ENCODE data around the gene SLC7A5. TPM values are rescaled to one million over a fixed set of nuclear protein-coding genes. Genes with fewer than 3 reads are reported as not detected.

SLC7A5 gene
- total RNA-seq, 2 experiments from 2014 or later: 140 to 283 TPM

- peak overlapping the region; percentile 97 for H3K27ac ChIP-seq (ENCODE audit: low read depth, low read length, poor library complexity, severe bottlenecking)
- no peaks in the 10 kb centered on the region for H4K20me1 ChIP-seq (ENCODE audit: insufficient read depth, low read length)
- H3K9me2 ChIP-seq (ENCODE audit: insufficient read depth, low read length): no peaks in the 10 kb centered on the region
- no peaks in the 10 kb centered on the region for H3K9me3 ChIP-seq (ENCODE audit: low read length)
- no peak overlapping the region; the same call in 1 of the 2 replicates for H2AFZ ChIP-seq (ENCODE audit: low read length)
- intact Hi-C loops (cut with micrococcal nuclease; ENCODE audit: unreplicated experiment): loop anchor here (1.0 kb wide), 1 partner anchor 107 kb away; no protein-coding TSS in a partner anchor
- H3K4me1 ChIP-seq (ENCODE audit: insufficient read depth, low read length, poor library complexity, severe bottlenecking): peaks cover 84% of the 10 kb centered on the region
- peak overlapping the region; percentile 69 for H3K4me2 ChIP-seq (ENCODE audit: low read length)
- peak; percentile 84 for DNase-seq (ENCODE audit: low spot score)
- BruUV-seq (replicated peaks): TSS peak; percentile 81
- ChIA-PET CTCF (ENCODE audit: unreplicated experiment) (interaction anchor here (1.7 kb wide), 1 partner anchor 30 kb away, joined by 5 read pairs; no protein-coding TSS in a partner anchor), POLR2A (interaction anchor here (1.3 to 10.1 kb wide), 4 partner anchors 19 to 41 kb away, joined by 4 to 128 read pairs (median 8); no protein-coding TSS in a partner anchor)
- peak overlapping the region; percentile 51 for H3K4me3 ChIP-seq (ENCODE audit: low read depth, low read length, poor library complexity, severe bottlenecking)
- no peaks in the 10 kb centered on the region for H3K36me3 ChIP-seq (ENCODE audit: insufficient read depth, low read length)
- TF ChIP-seq CTCF (conservative IDR thresholded peaks at IDR 0.05; ENCODE audit: low read length): no peak
- TF ChIP-seq EZH2phosphoT487 (IDR thresholded peaks at IDR 0.05; ENCODE audit: borderline replicate concordance, low read depth, low read length): no peak
- no peaks in the 10 kb centered on the region; the same call in 1 of the 2 replicates for H3K79me2 ChIP-seq (ENCODE audit: insufficient read depth, low read depth, low read length)
Observed at GRCh38 chr16:87809150-87809902, 60.0 kb downstream of the SLC7A5 start.

GRCh38 chr16:87808108-87808507, 61.2 kb downstream of the SLC7A5 start:
- ChIA-PET CTCF (ENCODE audit: unreplicated experiment) (interaction anchor here (3.1 kb wide), 1 partner anchor 28 kb away, joined by 19 read pairs; no protein-coding TSS in a partner anchor), POLR2A (interaction anchor here (0.6 to 10.1 kb wide), 4 partner anchors 27 to 74 kb away, joined by 3 to 128 read pairs (median 6); no protein-coding TSS in a partner anchor)
- Histone ChIP-seq H3K9me3 (ENCODE audit: low read length) (no peaks in the 10 kb centered on the region), H3K27ac (ENCODE audit: low read depth, low read length, poor library complexity, severe bottlenecking) (peak overlapping the region; percentile 97), H3K9me2 (ENCODE audit: insufficient read depth, low read length) (no peaks in the 10 kb centered on the region), H3K36me3 (ENCODE audit: insufficient read depth, low read length) (no peaks in the 10 kb centered on the region), H3K4me1 (ENCODE audit: insufficient read depth, low read length, poor library complexity, severe bottlenecking) (peaks cover 88% of the 10 kb centered on the region), H3K79me2 (ENCODE audit: insufficient read depth, low read depth, low read length) (no peaks in the 10 kb centered on the region; the same call in 1 of the 2 replicates), H3K4me3 (ENCODE audit: low read depth, low read length, poor library complexity, severe bottlenecking) (no peak overlapping the region), H3K4me2 (ENCODE audit: low read length) (peak overlapping the region; percentile 69), H4K20me1 (ENCODE audit: insufficient read depth, low read length) (no peaks in the 10 kb centered on the region), H2AFZ (ENCODE audit: low read length) (no peak overlapping the region; the same call in 1 of the 2 replicates)
- TF ChIP-seq EZH2phosphoT487 (IDR thresholded peaks at IDR 0.05; ENCODE audit: borderline replicate concordance, low read depth, low read length) (no peak), CTCF (conservative IDR thresholded peaks at IDR 0.05; ENCODE audit: low read length) (no peak)
- DNase-seq (ENCODE audit: low spot score): no peak
- BruUV-seq (replicated peaks): no TSS peak
- intact Hi-C loops (cut with micrococcal nuclease; ENCODE audit: unreplicated experiment): no loop called here
